Activated CD4-positive, alpha-beta T cell treated with anti-CD3 and anti-CD28 coated beads for 36 hours (primary cell): Measurements from ENCODE around the gene MBNL1. TPM values are rescaled to one million over a fixed set of nuclear protein-coding genes. Genes with fewer than 3 reads are reported as not detected.
"Not testable (repeated sequence)": the region's sequence is repeated elsewhere in the genome, so short reads cannot be mapped to it uniquely, and the experiment has no call there.

Source experiments
- ATAC-seq: fragments of 200-7000 bp; cut with Tn5 transposase; one replicate; pipeline ENCODE4 v1.10.0; 2021; ENCODE audit warnings: mild to moderate bottlenecking, moderate library complexity
- CTCF ChIA-PET: fragments of 350-600 bp; sonication (Branson Sonifier 250); formaldehyde crosslinking; loops from one replicate; lab custom pipeline; 2021; ENCODE audit warnings: antibody characterized with exemption; lab: Charles Lee
- POLR2A ChIA-PET: fragments of 350-600 bp; sonication (Branson Sonifier 250); formaldehyde crosslinking; loops from one replicate; lab custom pipeline; 2021; ENCODE audit warnings: antibody characterized with exemption, inconsistent platforms; lab: Charles Lee
- DNase-seq: peaks from one replicate; pipeline ENCODE4 v3.0.0-alpha.2; 2020
- H3K27ac Mint-ChIP-seq: one replicate; pipeline ENCODE4 v1.8.0; 2021; ENCODE audit warnings: mixed read lengths
- H3K27me3 Mint-ChIP-seq: one replicate; pipeline ENCODE4 v1.8.0; 2021; ENCODE audit warnings: mixed read lengths
- H3K36me3 Mint-ChIP-seq: one replicate; pipeline ENCODE4 v1.8.0; 2021; ENCODE audit warnings: low read depth, mixed read lengths
- H3K4me1 Mint-ChIP-seq: one replicate; pipeline ENCODE4 v1.8.0; 2021; ENCODE audit warnings: mixed read lengths
- H3K4me3 Mint-ChIP-seq: one replicate; pipeline ENCODE4 v1.8.0; 2021; ENCODE audit warnings: mild to moderate bottlenecking, moderate library complexity, mixed read lengths
- H3K9me3 Mint-ChIP-seq: one replicate; pipeline ENCODE4 v1.8.0; 2021; ENCODE audit warnings: low read depth, mixed read lengths
- intact Hi-C, 2 experiments: fragments of 100-400 bp; cut with DNase I in 1 of 2; cut with micrococcal nuclease in 1 of 2; formaldehyde crosslinking; loops; one replicate each; pipeline versions ENCODE4 v1.14.2 to v1.15.1; 2022 to 2024; cut with DNase I, micrococcal nuclease
- total RNA-seq, 2 experiments: library from RNA; stranded (reverse); gene quantifications; one replicate each; pipeline ENCODE4 v1.2.3, GENCODE V29; 2021

MBNL1 gene
- total RNA-seq, 2 experiments from 2014 or later = 317 to 481 TPM

DNA sequence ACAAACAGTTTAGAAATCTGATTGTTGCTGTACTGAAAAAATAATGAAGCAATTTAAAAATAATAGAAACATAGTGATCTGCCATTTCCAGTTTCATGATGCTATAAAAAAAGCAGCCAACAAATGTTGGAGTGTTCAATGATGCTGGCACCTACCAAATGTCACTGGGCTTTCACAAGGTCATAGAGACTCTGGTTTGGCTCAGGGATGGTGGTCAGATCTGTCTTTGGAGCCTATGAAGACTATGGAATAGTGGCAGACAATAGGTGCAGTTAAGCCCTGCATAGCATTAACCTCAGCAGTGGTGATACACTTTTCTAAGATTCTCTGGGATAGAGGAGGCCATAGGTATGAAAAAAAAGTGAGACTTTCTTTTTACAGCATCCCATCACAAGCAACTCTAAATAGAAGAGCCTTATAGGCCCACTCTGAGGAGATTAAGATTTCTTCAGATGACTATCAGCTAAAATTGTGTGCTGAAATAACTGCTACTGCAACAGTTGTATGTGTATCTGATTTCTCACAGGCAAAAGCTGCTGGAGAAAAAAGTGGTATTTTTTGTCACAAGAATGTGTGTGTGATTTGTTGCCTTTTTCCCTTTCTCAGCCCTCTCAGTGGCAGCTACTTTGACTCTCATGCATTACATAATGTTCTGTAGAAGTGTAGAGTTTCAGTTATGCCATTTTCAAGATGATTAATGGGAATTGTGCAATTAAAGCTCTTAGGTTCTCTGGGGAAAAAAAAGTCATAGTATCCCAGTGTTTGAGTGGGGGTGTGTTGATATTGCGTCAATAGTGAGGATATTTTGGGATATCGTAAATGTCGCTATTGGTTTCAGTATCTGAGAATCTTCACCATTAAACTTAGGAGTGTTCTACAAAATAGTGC, 137.4 kb downstream of the MBNL1 start:
- DNase-seq = no peak
- Mint-ChIP-seq H3K27ac (peak overlapping the region; percentile 1), H3K36me3 (peaks cover 18% of the 10 kb centered on the region), H3K27me3 (no peaks in the 10 kb centered on the region), H3K9me3 (no peaks in the 10 kb centered on the region), H3K4me1 (peaks cover 74% of the 10 kb centered on the region), H3K4me3 (no peak overlapping the region)
- ATAC-seq = no peak
- intact Hi-C loops = no loop called here
- ChIA-PET POLR2A (no interaction called here), CTCF (interaction anchor here (1.3 to 1.9 kb wide), 3 partner anchors 12 to 25 kb away, joined by 3 to 11 read pairs (median 5); no protein-coding TSS in a partner anchor)

DNA sequence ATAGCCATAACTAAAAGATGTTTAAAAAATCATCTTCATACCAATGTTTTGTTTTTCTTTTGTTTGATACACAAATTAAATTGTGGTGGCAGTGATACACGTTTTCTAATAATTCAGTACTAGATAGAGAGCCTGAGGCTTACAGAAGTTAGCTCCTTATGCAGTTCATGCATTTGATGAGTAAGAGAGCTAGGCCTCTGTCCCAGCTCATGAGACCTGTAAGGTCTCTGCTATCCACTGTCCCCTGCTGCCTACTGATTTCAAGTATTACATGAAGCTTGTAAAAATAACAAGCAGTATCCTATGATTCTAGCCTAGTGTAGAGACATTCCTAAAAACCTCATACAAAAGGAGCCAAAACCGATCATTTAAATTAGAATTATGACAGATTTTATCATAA, 144.5 kb downstream of the MBNL1 start:
- DNase-seq = no peak
- Mint-ChIP-seq H3K27ac (no peak overlapping the region), H3K27me3 (no peaks in the 10 kb centered on the region), H3K4me1 (peaks cover 62% of the 10 kb centered on the region), H3K4me3 (no peak overlapping the region), H3K9me3 (peaks cover 6% of the 10 kb centered on the region), H3K36me3 (peaks cover 54% of the 10 kb centered on the region)
- ChIA-PET POLR2A (no interaction called here), CTCF (no interaction called here)
- intact Hi-C loops = no loop called here
- ATAC-seq = no peak

DNA sequence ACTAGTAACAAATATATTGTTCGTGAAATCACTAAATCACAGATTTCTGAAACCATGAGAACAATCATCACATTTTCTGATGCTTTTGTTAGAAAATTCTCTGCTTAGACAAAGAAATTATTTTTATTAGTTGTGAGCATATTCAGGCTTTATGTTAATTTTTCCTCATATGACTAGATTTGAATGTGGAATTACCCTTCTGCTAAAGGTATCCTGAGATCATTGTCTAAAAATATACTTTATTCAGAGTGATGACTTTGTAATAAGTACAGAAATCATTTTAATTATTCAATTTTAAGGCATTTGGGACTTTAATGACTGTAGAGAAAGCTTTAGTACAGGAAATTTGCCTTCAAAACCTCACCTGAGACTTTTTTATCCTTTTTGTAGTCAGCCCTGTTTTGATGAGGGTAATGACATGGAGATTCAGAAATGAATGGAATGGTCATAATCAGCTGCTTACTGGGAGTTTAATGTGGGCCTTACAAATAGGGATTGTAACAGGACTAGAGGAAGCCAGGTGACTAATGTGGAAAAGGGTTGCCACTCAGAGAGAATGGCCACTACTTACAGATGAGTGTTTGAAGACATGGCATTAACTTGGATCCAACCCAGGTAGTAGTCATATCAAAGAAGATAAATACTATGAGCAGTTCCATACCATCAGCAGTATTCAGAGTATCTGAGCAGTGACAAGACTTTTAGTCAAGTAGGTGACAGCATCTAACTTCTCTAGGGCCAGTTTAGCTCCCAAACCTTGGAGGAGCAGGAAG, 148.3 kb downstream of the MBNL1 start:
- CTCF ChIA-PET = interaction anchor here (1.0 to 2.0 kb wide), 3 partner anchors 10 to 50 kb away, joined by 3 to 7 read pairs (median 5); no protein-coding TSS in a partner anchor
- POLR2A ChIA-PET = no interaction called here
- Mint-ChIP-seq H3K4me3 (no peak overlapping the region), H3K27ac (peak overlapping the region; percentile 72), H3K36me3 (peaks cover 82% of the 10 kb centered on the region), H3K27me3 (no peaks in the 10 kb centered on the region), H3K4me1 (peaks cover 69% of the 10 kb centered on the region), H3K9me3 (peaks cover 12% of the 10 kb centered on the region)
- ATAC-seq (peak; percentile 42), DNase-seq (no peak)
- intact Hi-C loops = no loop called here

DNA sequence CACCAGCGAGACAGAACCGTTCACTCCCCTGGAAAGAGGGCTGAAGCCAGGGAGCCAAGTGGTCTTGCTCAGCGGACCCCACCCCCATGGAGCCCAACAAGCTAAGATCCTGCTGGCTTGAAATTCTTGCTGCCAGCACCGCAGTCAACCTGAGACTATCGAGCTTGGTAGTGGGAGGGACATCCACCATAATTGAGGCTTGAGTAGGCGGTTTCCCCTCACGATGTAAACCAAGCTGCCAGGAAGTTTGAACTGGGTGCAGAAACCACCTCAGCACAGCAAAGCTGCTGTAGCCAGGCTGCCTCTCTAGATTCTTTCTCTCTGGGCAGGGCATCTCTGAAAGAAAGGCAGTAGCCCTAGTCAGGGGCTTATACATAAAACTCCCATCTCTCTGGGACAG, 151.0 kb downstream of the MBNL1 start:
- DNase-seq (peak; percentile 67), ATAC-seq (peak; percentile 89)
- POLR2A ChIA-PET = interaction anchor here (0.6 to 0.9 kb wide), 3 partner anchors 17 to 349 kb away, joined by 3 to 6 read pairs (median 4); no protein-coding TSS in a partner anchor
- Mint-ChIP-seq H3K4me3 (no peak overlapping the region), H3K27me3 (no peaks in the 10 kb centered on the region), H3K4me1 (peaks cover 77% of the 10 kb centered on the region), H3K9me3 (peaks cover 28% of the 10 kb centered on the region), H3K27ac (peak overlapping the region; percentile 88), H3K36me3 (peaks cover 89% of the 10 kb centered on the region)
- intact Hi-C loops = no loop called here
- CTCF ChIA-PET = interaction anchor here (1.0 to 2.1 kb wide), 4 partner anchors 10 to 20 kb away, joined by 3 to 10 read pairs (median 3); no protein-coding TSS in a partner anchor

DNA sequence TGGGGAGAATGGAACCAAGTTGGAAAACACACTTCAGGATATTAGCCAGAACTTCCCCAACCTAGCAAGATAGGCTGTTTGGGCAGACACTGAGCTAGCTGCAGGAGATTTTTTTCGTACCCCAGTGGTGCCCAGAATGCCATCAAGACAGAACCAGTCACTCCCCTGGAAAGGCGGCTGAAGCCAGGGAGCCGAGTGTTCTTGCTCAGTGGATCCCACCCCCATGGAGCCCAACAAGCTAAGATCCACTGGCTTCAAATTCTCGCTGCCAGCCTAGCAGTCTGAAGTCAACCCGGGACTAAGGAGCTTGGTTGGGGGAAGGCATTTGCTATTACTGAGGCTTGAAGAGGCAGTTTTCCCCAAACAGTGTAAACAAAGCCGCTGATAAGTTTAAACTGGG, 152.4 kb downstream of the MBNL1 start:
- intact Hi-C loops = no loop called here
- ATAC-seq (no peak), DNase-seq (no peak)
- Mint-ChIP-seq H3K27ac (peak overlapping the region; percentile 88), H3K4me1 (peaks cover 83% of the 10 kb centered on the region), H3K9me3 (peaks cover 28% of the 10 kb centered on the region), H3K4me3 (no peak overlapping the region), H3K27me3 (no peaks in the 10 kb centered on the region), H3K36me3 (peaks cover 85% of the 10 kb centered on the region)
- POLR2A ChIA-PET = interaction anchor here (0.7 kb wide), 1 partner anchor 178 kb away, joined by 3 read pairs; no protein-coding TSS in a partner anchor
- CTCF ChIA-PET = interaction anchor here (0.8 to 2.1 kb wide), 3 partner anchors 10 to 135 kb away, joined by 3 to 10 read pairs (median 4); no protein-coding TSS in a partner anchor

DNA sequence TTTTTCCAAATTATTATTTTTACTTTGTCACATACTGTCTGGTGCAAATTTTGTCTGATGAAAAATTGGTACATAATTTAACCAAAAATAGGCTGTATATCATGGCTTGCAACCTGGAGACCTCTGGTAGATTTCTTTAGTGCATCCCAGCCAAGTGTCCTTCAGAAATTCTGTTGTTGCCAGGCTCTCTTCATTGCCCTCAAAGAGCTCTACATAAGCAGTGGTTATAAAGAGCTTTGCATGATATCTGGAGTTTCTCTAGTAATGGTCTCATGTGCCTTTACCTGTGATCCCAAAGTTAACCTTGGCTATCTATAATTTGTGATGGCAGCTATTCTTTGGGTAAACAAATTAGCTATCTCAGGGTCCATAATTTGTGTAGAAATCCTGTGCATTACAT, 157.7 kb downstream of the MBNL1 start:
- intact Hi-C loops = no loop called here
- ATAC-seq = no peak
- H3K27me3 Mint-ChIP-seq = no peaks in the 10 kb centered on the region
- peaks cover 17% of the 10 kb centered on the region for H3K9me3 Mint-ChIP-seq
- POLR2A ChIA-PET = interaction anchor here (1.0 kb wide), 1 partner anchor 117 kb away, joined by 3 read pairs; no protein-coding TSS in a partner anchor
- H3K4me3 Mint-ChIP-seq = no peak overlapping the region
- no peak overlapping the region for H3K27ac Mint-ChIP-seq
- peaks cover 75% of the 10 kb centered on the region for H3K4me1 Mint-ChIP-seq
- CTCF ChIA-PET = interaction anchor here (0.6 to 0.7 kb wide), 2 partner anchors 11 to 46 kb away, joined by 3 read pairs; no protein-coding TSS in a partner anchor
- peaks cover 58% of the 10 kb centered on the region for H3K36me3 Mint-ChIP-seq
- DNase-seq = no peak

DNA sequence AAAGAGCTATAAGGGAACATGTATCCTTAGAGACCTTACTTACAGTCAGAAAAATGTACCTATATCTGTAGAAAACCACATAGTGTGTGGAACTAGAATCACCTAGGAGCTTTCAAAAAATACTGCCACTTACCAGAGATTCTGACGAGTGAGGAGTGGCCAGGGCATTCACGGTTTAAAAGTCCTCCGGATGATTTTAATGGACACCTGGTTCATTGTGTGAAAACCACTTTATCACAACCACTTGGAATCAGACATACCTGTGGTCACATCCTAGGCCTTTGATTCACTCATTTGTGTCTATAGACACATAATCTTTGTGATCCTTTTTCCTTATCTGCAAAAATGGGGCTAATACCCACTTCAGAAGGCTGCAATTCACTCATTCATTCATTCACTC, 159.8 kb downstream of the MBNL1 start:
- no peak for DNase-seq
- ChIA-PET CTCF (interaction anchor here (0.7 to 1.0 kb wide), 3 partner anchors 15 to 156 kb away, joined by 3 to 4 read pairs (median 4); no protein-coding TSS in a partner anchor), POLR2A (no interaction called here)
- ATAC-seq = peak; percentile 23
- Mint-ChIP-seq H3K4me3 (no peak overlapping the region), H3K36me3 (peaks cover 55% of the 10 kb centered on the region), H3K4me1 (peaks cover 55% of the 10 kb centered on the region), H3K27me3 (no peaks in the 10 kb centered on the region), H3K27ac (peak overlapping the region; percentile 51), H3K9me3 (peaks cover 5% of the 10 kb centered on the region)
- intact Hi-C loops = no loop called here

DNA sequence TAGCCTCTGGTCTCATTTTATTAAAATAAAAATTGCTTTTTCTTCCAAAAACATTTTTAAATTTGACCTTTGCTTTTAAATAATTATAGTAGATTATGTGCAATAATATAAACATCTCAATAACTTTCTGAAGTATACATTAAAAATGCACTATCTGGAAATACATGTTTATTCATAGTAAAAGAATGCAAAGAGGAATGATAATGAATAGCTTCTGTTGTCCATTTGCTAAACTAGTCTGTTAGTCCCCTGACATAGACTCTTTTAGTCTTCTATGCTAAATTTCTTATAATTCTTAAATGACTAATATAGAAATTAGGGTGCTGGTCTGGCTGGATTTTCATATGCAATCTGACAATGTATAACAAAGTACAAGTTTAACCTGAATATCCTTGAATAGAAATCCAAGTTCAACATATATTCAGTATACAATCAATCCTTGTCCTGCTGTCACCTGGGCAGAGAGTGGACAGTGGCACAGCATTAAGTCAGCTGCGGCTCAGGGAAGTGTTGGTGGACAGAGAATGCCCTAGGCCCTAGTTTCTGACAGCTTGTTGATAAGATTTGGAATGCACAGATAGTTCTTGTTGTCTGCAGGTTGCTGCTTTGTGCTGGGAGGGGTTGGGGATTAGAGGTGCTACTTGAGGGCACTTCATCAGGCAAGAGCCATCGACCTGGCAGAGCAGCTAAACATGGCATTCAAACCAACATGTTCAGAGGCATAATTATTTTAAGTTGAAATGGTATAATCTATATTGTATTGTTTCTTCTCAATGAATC, 161.7 kb downstream of the MBNL1 start:
- ChIA-PET CTCF (interaction anchor here (1.0 to 2.2 kb wide), 8 partner anchors 10 to 31 kb away, joined by 3 to 10 read pairs (median 6); no protein-coding TSS in a partner anchor), POLR2A (interaction anchor here (1.3 kb wide), 1 partner anchor 99 kb away, joined by 3 read pairs; no protein-coding TSS in a partner anchor)
- ATAC-seq (no peak), DNase-seq (no peak)
- H3K36me3 Mint-ChIP-seq = peaks cover 58% of the 10 kb centered on the region
- H3K27ac Mint-ChIP-seq = peak overlapping the region; percentile 34
- peaks cover 8% of the 10 kb centered on the region for H3K9me3 Mint-ChIP-seq
- no peak overlapping the region for H3K4me3 Mint-ChIP-seq
- no peaks in the 10 kb centered on the region for H3K27me3 Mint-ChIP-seq
- peaks cover 51% of the 10 kb centered on the region for H3K4me1 Mint-ChIP-seq
- intact Hi-C loops = no loop called here

DNA sequence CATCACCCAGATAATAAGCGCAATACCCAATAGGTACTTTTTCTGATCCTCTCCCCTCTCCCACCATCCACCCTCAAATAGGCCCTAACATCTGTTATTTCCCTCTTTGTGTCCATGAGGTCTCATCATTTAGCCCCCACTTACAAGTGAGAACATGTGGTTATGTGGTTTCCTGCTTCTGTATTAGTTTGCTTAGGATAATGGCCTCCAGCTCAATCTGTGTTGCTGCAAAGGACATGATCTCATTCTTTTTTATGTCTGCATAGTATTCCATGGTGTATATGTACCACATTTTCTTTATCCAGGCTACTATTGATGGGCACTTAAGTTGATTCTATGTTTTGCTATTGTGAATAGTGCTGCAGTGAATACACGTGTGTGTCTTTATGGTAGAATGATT, 165.4 kb downstream of the MBNL1 start:
- ATAC-seq (peak; percentile 31), DNase-seq (no peak)
- Mint-ChIP-seq H3K36me3 (peaks cover 68% of the 10 kb centered on the region), H3K9me3 (peaks cover 10% of the 10 kb centered on the region), H3K4me1 (peaks cover 55% of the 10 kb centered on the region), H3K4me3 (no peak overlapping the region), H3K27me3 (no peaks in the 10 kb centered on the region), H3K27ac (peak overlapping the region; percentile 52)
- POLR2A ChIA-PET = no interaction called here
- intact Hi-C loops = no loop called here
- CTCF ChIA-PET = no interaction called here

DNA sequence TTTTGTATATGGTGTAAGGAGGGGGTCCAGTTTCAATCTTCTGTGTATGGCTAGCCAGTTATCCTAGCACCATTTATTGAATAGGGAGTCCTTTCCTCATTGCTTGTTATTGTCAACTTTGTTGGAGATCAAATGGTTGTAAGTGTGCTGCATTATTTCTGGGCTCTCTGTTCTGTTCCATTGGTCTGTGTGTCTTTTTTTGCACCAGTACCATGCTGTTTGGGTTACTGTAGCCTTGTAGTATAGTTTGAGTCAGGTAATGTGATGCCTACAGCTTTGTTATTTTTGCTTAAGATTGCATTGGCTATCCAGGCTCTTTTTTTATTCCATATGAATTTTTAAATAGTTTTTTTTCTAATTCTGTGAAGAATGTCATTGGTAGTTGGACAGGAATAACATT, 166.5 kb downstream of the MBNL1 start:
- ATAC-seq, H3K27me3 Mint-ChIP-seq, H3K4me3 Mint-ChIP-seq, intact Hi-C loops, DNase-seq, H3K27ac Mint-ChIP-seq, POLR2A ChIA-PET: not testable (repeated sequence)
- peaks cover 72% of the 10 kb centered on the region for H3K36me3 Mint-ChIP-seq
- CTCF ChIA-PET = interaction anchor here (1.3 kb wide), 1 partner anchor 12 kb away, joined by 7 read pairs; no protein-coding TSS in a partner anchor
- peaks cover 10% of the 10 kb centered on the region for H3K9me3 Mint-ChIP-seq
- peaks cover 59% of the 10 kb centered on the region for H3K4me1 Mint-ChIP-seq
